PC-3 (cell line): ENCODE measurements around the gene CRELD1.

Experiments
- EZH2 ChIP-seq: fragments of 300-600 bp; sonication (generic); IDR thresholded peaks from one replicate; pipeline ENCODE4 v1.6.1; 2017; ENCODE audit warnings: antibody characterized with exemption, mild to moderate bottlenecking, low read length; ENCODE audit not compliant: unreplicated experiment
- EZH2phosphoT487 ChIP-seq: fragments of 300-600 bp; sonication (generic); IDR thresholded peaks from 2 replicates; pipeline ENCODE4 v1.6.1; 2018; ENCODE audit warnings: mild to moderate bottlenecking, antibody characterized with exemption, low read length, borderline replicate concordance
- TF ChIP-seq, protein P1 (sequence below): fragments of 300-600 bp; sonication (generic); conservative IDR thresholded peaks from 2 replicates; pipeline ENCODE4 v1.5.1; 2017; ENCODE audit warnings: antibody characterized with exemption, low read depth, mild to moderate bottlenecking, low read length

DNA sequence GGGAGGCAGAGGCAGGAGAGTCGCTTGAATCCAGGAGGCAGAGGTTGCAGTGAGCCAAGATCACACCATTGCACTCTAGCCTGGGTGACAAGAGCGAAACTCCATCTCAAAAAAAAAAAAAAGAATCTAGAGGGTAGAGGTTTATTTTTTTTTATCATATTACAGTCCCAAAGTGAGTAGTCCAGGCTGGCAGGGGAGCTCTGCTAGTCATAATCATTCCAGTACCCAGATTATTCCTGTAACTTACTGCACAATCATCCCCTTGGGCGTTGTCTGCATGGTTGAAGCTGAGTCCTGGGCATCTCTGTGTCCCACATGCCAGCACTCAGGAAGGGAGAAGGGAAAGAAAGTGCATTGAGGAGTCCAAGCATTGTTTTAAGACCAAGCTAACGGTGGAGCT, 8.5 kb downstream of the CRELD1 start:
- TF ChIP-seq, protein P1, sequence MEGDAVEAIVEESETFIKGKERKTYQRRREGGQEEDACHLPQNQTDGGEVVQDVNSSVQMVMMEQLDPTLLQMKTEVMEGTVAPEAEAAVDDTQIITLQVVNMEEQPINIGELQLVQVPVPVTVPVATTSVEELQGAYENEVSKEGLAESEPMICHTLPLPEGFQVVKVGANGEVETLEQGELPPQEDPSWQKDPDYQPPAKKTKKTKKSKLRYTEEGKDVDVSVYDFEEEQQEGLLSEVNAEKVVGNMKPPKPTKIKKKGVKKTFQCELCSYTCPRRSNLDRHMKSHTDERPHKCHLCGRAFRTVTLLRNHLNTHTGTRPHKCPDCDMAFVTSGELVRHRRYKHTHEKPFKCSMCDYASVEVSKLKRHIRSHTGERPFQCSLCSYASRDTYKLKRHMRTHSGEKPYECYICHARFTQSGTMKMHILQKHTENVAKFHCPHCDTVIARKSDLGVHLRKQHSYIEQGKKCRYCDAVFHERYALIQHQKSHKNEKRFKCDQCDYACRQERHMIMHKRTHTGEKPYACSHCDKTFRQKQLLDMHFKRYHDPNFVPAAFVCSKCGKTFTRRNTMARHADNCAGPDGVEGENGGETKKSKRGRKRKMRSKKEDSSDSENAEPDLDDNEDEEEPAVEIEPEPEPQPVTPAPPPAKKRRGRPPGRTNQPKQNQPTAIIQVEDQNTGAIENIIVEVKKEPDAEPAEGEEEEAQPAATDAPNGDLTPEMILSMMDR = no peak
- no peak for TF ChIP-seq EZH2phosphoT487
- no peak for TF ChIP-seq EZH2
